Adrenal gland (tissue), 12 donors: ENCODE results near the gene PSME4. TPM values are rescaled to one million over a fixed set of nuclear protein-coding genes. Genes with fewer than 3 reads are reported as not detected.
"Not testable (repeated sequence)": the region's sequence is repeated elsewhere in the genome, so short reads cannot be mapped to it uniquely, and the experiment has no call there.

Source experiments
- DNase-seq, 7 donors: peaks; one replicate each; pipeline ENCODE4 v3.0.0-alpha.2; 2019 to 2020
- H3K27ac ChIP-seq, 5 donors: fragments of 200-600 bp; sonication (generic) in 4 of 5; 1 replicate in 3 of 5; 2 replicates in 2 of 5; pipeline versions ENCODE4 v1.5.1 to v1.8.0; 2016 to 2020; ENCODE audit warnings: mild to moderate bottlenecking in 1 of 5
- H3K27me3 ChIP-seq: fragments of 200-600 bp; 2 replicates; pipeline ENCODE4 v1.8.0; 2021
- H3K36me3 ChIP-seq, 2 donors: fragments of 200-600 bp; replicated peaks in 1 of 2; 1 replicate in 1 of 2; 2 replicates in 1 of 2; pipeline versions ENCODE4 v1.5.1 to v1.8.0; 2018 to 2022
- H3K4me1 ChIP-seq, 2 donors: fragments of 200-600 bp; replicated peaks in 1 of 2; 1 replicate in 1 of 2; 2 replicates in 1 of 2; pipeline versions ENCODE4 v1.5.1 to v1.8.0; 2018 to 2021
- H3K4me3 ChIP-seq, 4 donors: fragments of 200-600 bp; sonication (generic) in 3 of 4; one replicate each; pipeline ENCODE4 v1.5.1; 2016 to 2018
- H3K9me3 ChIP-seq, 3 donors: fragments of 200-600 bp; sonication (generic) in 1 of 3; replicated peaks in 1 of 3; 1 replicate in 2 of 3; 2 replicates in 1 of 3; pipeline versions ENCODE4 v1.5.1 to v1.8.0; 2016 to 2021
- CTCF ChIP-seq, 6 experiments: fragments of 450-650 bp in 4 of 6; fragments of 200-600 bp in 2 of 6; sonication (generic) in 1 of 6; IDR thresholded peaks; 1 replicate in 5 of 6; 2 replicates in 1 of 6; pipeline versions ENCODE4 v1.5.1 to v1.8.0; 2016 to 2021; ENCODE audit warnings: antibody characterized with exemption in 6 of 6, mild to moderate bottlenecking in 2 of 6, moderate library complexity in 1 of 6
- POLR2A ChIP-seq, 2 donors: fragments of 450-650 bp; IDR thresholded peaks; one replicate each; pipeline ENCODE4 v1.6.1; 2017; ENCODE audit warnings: antibody characterized with exemption in 2 of 2, mild to moderate bottlenecking in 2 of 2, moderate library complexity in 1 of 2
- WGBS, 4 donors: extraction: QIAGEN DNeasy Blood & Tissue Kit in 2 of 4; methylation state at CpG; one replicate each; pipeline versions ENCODE4 v1.1.5 to v1.1.7; 2013 to 2017; 5-methylcytosine and 5-hydroxymethylcytosine counted together
- intact Hi-C, 2 donors: fragments of 100-400 bp; cut with DNase I; formaldehyde crosslinking; loops; one replicate each; pipeline versions ENCODE4 v1.14.1 to v1.15.0; 2022 to 2023
- polyA plus RNA-seq, 3 donors: library from polyadenylated mRNA; stranded (reverse); fragments of 200-250 nt in 2 of 3; fragments of 350-450 nt in 1 of 3; fragmentation: Illumina TruSeq in 1 of 3; extraction: RNeasy Lipid Tissue Mini Kit (QIAGEN cat#74804) in 1 of 3; gene quantifications; one replicate each; pipeline ENCODE4 v1.2.3, GENCODE V29; 2013 to 2014
- total RNA-seq, 9 donors: library from RNA; depleted of rRNA in 4 of 9; stranded (reverse); fragments of >200 nt in 4 of 9; fragments of 120-200 nt in 1 of 9; fragmentation: NEBNext Ultra II Directional in 1 of 9; extraction: Animal tissue kit (Norgen Biotek cat#: 25700) in 1 of 9; gene quantifications; one replicate each; pipeline versions ENCODE4 v1.1.0 to v1.2.4, GENCODE V29; 2013 to 2023
- donor health status: healthy with polysubstance abuse.
- donor health status: Bipolar disorder and iron deficiency.
- donor health status: DM: yes; HTN: yes; CAD: no.
- donor health status: DM: no; HTN: no; CAD: no.
- donor health status: DM: no; HTN: no; CAD: no.
- donor health status: DM: yes; HTN: yes; CAD: no.

Gene PSME4
- total and polyA plus RNA-seq, 12 donors = 23.9 to 54.9 (median 41.9) TPM

GRCh38 chr2:53859206-53860181 is 111.3 kb downstream of the PSME4 start, which contains the start of gene GPR75:
TSS of gene GPR75 (minus strand) at chr2:53859967. CDS start at chr2:53854756, 5,211 bp downstream.
- peak within 1 kb of the TSS in 2 of 5 donors; percentile 50 to 60 for H3K27ac ChIP-seq
- H3K9me3 ChIP-seq = no peaks in the 10 kb centered on the region
- H3K27me3 ChIP-seq = no peaks in the 10 kb centered on the region
- DNase-seq = peak; percentile 56 to 78 (median 69)
- H3K36me3 ChIP-seq = peaks cover 0 to 6% of the 10 kb centered on the region in 2 donors
- intact Hi-C loops = no loop called here
- 16 to 36% (median 25%) methylated on average over 31 to 72 of the region's 72 CpGs for WGBS, 4 donors
- TF ChIP-seq POLR2A (IDR thresholded peaks at IDR 0.05) (no peak), CTCF (IDR thresholded peaks at IDR 0.05) (peak in 1 of 6 experiments; percentile 16)
- peak within 1 kb of the TSS in 2 of 4 donors; percentile 51 to 68 for H3K4me3 ChIP-seq
- H3K4me1 ChIP-seq = peaks cover 0 to 6% of the 10 kb centered on the region in 2 donors

GRCh38 chr2:53856272-53856671 is 114.5 kb downstream of the PSME4 start:
- Histone ChIP-seq H3K27ac (no peak overlapping the region), H3K9me3 (no peaks in the 10 kb centered on the region), H3K27me3 (no peaks in the 10 kb centered on the region), H3K4me3 (no peak overlapping the region), H3K4me1 (peaks cover 0 to 7% of the 10 kb centered on the region in 2 donors), H3K36me3 (peaks cover 0 to 9% of the 10 kb centered on the region in 2 donors)
- intact Hi-C loops = no loop called here
- WGBS, 4 donors = 89 to 100% (median 97%) methylated on average over 2 of the region's 2 CpGs
- TF ChIP-seq POLR2A (IDR thresholded peaks at IDR 0.05) = no peak
- TF ChIP-seq CTCF (IDR thresholded peaks at IDR 0.05) = no peak
- no peak for DNase-seq

GRCh38 chr2:53854678-53855077 is 116.1 kb downstream of the PSME4 start:
- Histone ChIP-seq H3K9me3 (no peaks in the 10 kb centered on the region), H3K27me3 (no peaks in the 10 kb centered on the region), H3K4me3 (no peak overlapping the region), H3K4me1 (peaks cover 0 to 7% of the 10 kb centered on the region in 2 donors), H3K27ac (no peak overlapping the region), H3K36me3 (peaks cover 0 to 9% of the 10 kb centered on the region in 2 donors)
- DNase-seq = no peak
- 89 to 98% (median 94%) methylated on average over 2 of the region's 2 CpGs for WGBS, 4 donors
- TF ChIP-seq CTCF (IDR thresholded peaks at IDR 0.05) (no peak), POLR2A (IDR thresholded peaks at IDR 0.05) (no peak)
- intact Hi-C loops = no loop called here

GRCh38 chr2:53852532-53852931 is 118.3 kb downstream of the PSME4 start:
- no peak for TF ChIP-seq CTCF (IDR thresholded peaks at IDR 0.05)
- Histone ChIP-seq H3K4me1 (peaks cover 0 to 7% of the 10 kb centered on the region in 2 donors), H3K36me3 (peaks cover 0 to 9% of the 10 kb centered on the region in 2 donors), H3K27me3 (no peaks in the 10 kb centered on the region), H3K9me3 (no peaks in the 10 kb centered on the region), H3K27ac (no peak overlapping the region), H3K4me3 (no peak overlapping the region)
- DNase-seq = no peak
- WGBS, 4 donors = 94 to 98% (median 96%) methylated on average over 4 of the region's 4 CpGs
- intact Hi-C loops = no loop called here

- not testable (repeated sequence) for H3K27me3 ChIP-seq
Observed at GRCh38 chr2:53851052-53851757, 119.6 kb downstream of the PSME4 start.

More at GRCh38 chr2:53851052-53851757, 119.6 kb downstream of the PSME4 start:
- peak in 4 of 7 donors; percentile 17 to 55 (median 35) for DNase-seq
- 70 to 82% (median 74%) methylated on average over 9 of the region's 9 CpGs for WGBS, 4 donors
- H3K9me3 ChIP-seq, intact Hi-C loops, H3K36me3 ChIP-seq, H3K4me3 ChIP-seq, H3K4me1 ChIP-seq: not testable (repeated sequence)
- peak overlapping the region in 1 of 5 donors; percentile 35 for H3K27ac ChIP-seq
